Stimulated activated CD4-positive, alpha-beta T cell treated with anti-CD3 and anti-CD28 coated beads, Interleukin-1b, Interleukin-23, amount 100 ng/mL, for 48 hours (primary cell): Measurements from ENCODE around the gene SYCP2L.
"Not testable (repeated sequence)": the region's sequence is repeated elsewhere in the genome, so short reads cannot be mapped to it uniquely, and the experiment has no call there.

Experiments
- DNase-seq: peaks from one replicate; pipeline ENCODE4 v3.0.0-alpha.2; 2020

Gene SYCP2L

DNA sequence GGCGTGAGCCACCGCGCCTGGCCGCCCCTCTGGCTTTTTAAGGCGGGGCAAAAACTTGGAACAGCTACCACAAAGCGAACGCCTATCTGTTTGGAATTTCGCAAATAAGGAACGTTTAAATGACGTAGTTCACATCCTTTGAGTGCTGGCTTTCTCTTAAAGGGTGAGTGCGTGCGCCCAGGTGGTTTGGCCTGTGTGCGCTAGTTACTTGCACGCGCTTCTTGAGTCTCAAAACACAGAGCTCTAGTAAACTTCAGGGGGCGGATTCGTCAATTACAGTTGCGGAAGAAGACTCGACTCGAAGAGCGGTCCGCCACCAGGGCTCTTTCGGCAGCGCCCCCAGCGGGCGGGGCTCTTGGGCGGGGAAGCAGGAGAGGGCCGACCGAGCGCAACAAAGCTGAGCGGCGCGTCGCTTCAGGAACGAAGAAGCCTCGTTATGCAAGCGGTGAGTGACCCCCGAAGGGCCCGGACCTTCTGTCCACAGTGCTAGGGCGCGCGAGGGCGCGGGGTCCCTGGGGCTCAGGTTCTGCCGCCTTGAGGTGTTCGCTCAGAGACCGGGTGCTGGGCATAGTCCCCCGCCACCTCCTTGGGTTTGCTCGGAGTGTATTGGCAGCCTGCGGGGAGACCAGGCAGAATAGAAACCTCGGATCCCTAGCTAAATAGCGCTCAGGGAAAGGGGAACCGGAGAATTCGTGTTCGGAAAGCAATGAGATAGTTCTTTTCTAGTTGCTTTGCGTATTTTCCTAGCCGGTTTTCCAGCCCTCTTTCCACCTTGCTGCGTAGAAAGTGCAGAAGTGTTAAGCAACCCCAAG lies at the start of gene SYCP2L:
Gene SYCP2L, plus strand, starts transcription at position 362 of the 812 bp plus-strand sequence. Its CDS starts 75 bp downstream, at position 437.
- peak; percentile 13 for DNase-seq

DNA sequence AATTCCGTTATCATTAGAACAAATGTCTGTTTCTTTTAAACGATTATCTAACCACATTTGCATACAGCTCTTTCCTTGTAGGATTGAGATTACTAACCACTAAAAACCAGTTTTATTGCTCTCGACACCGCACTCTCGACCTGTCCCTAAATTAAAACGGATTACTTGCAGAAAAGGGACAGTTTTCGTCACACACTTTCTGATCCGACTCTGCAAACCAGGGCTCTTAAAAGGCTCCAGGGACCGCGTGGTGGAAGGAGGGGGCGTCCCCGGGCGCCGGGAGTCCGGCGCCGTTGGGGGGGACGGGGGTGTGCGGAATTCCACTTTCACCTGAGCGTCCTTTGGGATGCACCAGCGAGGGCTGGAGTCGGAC lies 49.2 kb upstream of the SYCP2L start:
- peak; percentile 5 for DNase-seq

- DNase-seq, result peak; percentile 85
These were observed 48.7 kb upstream of the SYCP2L start, which contains the start of gene MAK for GRCh38 chr6:10837995-10838793. MAK (minus strand) TSS chr6:10838539; CDS start chr6:10830648, 7,891 bp downstream.

GRCh38 chr6:10838794-10839333 lies 48.0 kb upstream of the SYCP2L start:
- peak; percentile 15 for DNase-seq

- no peak for DNase-seq
These were observed 43.3 kb upstream of the SYCP2L start for GRCh38 chr6:10843554-10843953.

GRCh38 chr6:10847684-10848083 lies 39.2 kb upstream of the SYCP2L start:
- DNase-seq, result no peak

DNA sequence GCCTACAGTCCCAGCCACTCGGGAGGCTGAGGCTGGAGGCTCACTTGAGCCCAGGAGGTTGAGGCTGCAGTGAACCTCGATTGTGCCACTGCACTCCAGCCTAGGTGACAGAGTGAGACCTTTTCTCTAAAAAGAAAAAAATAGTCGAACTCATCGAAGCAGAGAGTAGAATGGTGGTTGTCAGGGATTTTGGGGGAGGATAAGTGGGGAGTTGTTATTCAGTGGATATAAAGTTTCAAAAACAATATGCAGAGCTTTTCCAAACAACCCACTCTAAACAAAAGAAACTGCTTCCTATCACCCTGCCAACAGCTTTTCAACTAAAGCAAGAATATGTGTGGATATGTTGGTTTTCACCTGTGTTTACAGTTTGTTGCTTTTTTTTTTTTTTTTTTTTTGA lies 37.0 kb upstream of the SYCP2L start:
- DNase-seq, result no peak

DNA sequence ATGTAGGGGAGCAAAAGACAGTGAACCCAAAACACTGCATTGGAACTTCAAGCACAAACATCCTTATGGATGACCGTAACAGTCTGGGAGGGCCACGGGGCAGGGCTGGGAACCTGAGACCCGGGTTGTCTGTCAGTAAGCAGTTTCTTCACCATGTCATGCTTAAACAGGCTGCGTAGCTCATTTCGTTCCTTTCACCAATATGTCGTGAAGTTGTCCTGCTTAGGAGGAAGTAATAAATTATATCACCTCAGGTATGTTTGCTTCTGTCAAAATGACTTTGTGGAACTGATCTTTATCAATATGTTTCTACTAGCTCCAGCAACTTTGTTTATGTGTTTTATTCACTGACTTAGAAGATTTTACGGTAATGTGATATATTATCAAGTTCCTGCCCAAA lies 36.1 kb upstream of the SYCP2L start:
- no peak for DNase-seq

DNA sequence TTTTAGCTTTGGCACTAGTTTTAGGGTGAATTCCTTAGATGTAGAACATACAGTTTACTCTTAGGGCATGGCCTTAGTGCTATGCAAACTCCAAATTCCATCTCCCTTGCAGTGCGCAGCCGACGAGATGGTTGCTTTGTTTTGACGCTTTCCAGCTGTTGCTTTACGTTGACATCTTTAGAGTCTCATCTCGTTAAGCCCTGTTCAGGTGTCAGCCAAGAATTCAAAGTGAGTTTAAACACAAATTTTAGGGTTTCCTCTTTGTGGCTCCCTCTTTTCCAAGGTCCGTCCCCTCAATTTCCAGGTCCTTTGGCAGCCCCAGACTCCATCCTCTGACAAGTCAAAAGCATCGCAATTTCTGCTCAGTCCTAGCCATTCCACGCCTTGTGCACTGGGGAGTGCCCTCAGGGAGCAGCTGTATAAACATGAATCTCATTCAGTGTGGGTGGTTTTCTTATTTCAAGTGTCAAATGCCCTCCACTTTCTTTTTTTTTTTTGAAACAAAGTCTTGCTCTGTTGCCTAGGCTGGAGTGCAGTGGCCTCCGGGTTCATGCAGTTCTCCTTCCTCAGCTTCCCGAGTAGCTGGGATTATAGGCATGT lies 34.4 kb upstream of the SYCP2L start:
- DNase-seq, result no peak

DNA sequence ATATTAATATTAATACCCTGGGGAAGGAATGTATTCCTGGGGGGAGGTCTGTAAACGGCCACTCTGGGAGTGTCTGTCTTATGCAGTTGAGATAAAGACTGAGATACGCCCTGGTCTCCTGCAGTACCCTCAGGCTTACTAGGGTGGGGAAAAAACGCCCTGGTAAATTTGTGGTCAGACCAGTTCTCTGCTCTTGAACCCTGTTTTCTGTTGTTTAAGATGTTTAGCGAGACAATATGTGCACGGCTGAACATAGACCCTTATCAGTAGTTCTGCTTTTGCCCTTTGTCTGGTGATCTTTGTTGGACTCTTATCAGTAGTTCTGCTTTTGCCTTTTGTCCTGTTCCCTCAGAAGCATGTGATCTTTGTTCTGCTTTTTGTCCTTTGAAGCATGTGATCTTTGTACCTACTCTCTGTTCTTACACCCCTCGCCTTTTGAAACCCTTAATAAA lies 33.0 kb upstream of the SYCP2L start:
- not testable (repeated sequence) for DNase-seq

DNA sequence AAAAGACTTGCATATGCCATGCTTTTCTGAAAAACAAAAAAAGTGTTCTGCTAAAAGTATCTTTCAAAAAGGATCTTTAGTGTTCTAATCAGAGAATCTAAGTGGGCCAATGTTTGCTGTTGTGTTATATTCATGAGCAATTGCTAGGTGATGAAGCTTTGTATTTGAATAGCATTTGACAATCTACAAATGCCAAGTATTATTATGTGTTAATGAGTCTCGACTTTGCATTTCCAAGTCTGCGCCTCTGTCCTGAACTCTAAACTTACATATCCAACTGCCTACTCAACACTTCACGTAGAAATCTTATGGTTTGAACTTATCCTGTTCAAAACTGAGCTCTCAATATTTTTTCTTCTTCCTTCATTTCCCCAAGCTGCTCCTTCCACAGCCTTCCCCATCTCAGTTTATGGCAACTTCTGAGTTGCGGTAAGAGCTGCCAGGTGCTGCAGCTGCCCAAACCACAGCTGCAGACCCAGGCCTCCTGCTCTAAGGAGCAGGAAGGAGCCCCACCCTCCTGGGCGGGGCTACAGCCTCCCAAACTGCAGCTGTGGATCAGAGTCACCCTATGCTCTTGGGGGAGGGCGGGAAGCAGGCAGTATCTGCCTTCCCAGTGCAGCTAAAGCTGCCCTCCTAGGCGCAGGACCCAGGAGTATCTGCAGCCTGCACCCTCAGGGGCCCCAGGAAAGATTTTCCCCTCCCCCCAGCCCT lies 31.8 kb upstream of the SYCP2L start:
- no peak for DNase-seq

GRCh38 chr6:10857259-10857658 lies 29.6 kb upstream of the SYCP2L start:
- DNase-seq, result no peak

- DNase-seq, result no peak
These were observed 25.8 kb upstream of the SYCP2L start for GRCh38 chr6:10861086-10861485.

GRCh38 chr6:10862361-10862760 lies 24.5 kb upstream of the SYCP2L start:
- no peak for DNase-seq

GRCh38 chr6:10863031-10863430 lies 23.8 kb upstream of the SYCP2L start:
- not testable (repeated sequence) for DNase-seq

- DNase-seq, result not testable (repeated sequence)
These were observed 20.1 kb upstream of the SYCP2L start for GRCh38 chr6:10866709-10867108.

- no peak for DNase-seq
These were observed 18.9 kb upstream of the SYCP2L start for GRCh38 chr6:10867952-10868351.

GRCh38 chr6:10873374-10873773 lies 13.5 kb upstream of the SYCP2L start:
- DNase-seq, result no peak

GRCh38 chr6:10874207-10874606 lies 12.6 kb upstream of the SYCP2L start:
- DNase-seq, result no peak

GRCh38 chr6:10875026-10875425 lies 11.8 kb upstream of the SYCP2L start:
- no peak for DNase-seq

- no peak for DNase-seq
These were observed 9.8 kb upstream of the SYCP2L start for GRCh38 chr6:10877012-10877411.

- no peak for DNase-seq
These were observed 9.0 kb upstream of the SYCP2L start for GRCh38 chr6:10877871-10878270.

- no peak for DNase-seq
These were observed 6.5 kb upstream of the SYCP2L start for GRCh38 chr6:10880366-10880765.
